ENCODE measurements around the gene ARMCX1.

ARMCX1 gene

GRCh38 chrX:101602077-101602476 lies 51.7 kb downstream of the ARMCX1 start:
- no peak overlapping the region for H3K4me3 ChIP-seq (ENCODE audit: low read depth, low read length)
- no peak overlapping the region for H3K27ac ChIP-seq
- TF ChIP-seq, protein P1, sequence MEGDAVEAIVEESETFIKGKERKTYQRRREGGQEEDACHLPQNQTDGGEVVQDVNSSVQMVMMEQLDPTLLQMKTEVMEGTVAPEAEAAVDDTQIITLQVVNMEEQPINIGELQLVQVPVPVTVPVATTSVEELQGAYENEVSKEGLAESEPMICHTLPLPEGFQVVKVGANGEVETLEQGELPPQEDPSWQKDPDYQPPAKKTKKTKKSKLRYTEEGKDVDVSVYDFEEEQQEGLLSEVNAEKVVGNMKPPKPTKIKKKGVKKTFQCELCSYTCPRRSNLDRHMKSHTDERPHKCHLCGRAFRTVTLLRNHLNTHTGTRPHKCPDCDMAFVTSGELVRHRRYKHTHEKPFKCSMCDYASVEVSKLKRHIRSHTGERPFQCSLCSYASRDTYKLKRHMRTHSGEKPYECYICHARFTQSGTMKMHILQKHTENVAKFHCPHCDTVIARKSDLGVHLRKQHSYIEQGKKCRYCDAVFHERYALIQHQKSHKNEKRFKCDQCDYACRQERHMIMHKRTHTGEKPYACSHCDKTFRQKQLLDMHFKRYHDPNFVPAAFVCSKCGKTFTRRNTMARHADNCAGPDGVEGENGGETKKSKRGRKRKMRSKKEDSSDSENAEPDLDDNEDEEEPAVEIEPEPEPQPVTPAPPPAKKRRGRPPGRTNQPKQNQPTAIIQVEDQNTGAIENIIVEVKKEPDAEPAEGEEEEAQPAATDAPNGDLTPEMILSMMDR (IDR thresholded peaks at IDR 0.05; ENCODE audit: low read depth, low read length): no peak
- no peak for DNase-seq
- no peaks in the 10 kb centered on the region for H3K9me3 ChIP-seq (ENCODE audit: severe bottlenecking)
- H3K36me3 ChIP-seq: no peaks in the 10 kb centered on the region
- peaks cover 21% of the 10 kb centered on the region for H3K27me3 ChIP-seq (ENCODE audit: insufficient read depth, low read depth, severe bottlenecking)
